ENCODE data around the gene HDDC3.
"Not testable (repeated sequence)": the region's sequence is repeated elsewhere in the genome, so short reads cannot be mapped to it uniquely, and the experiment has no call there.

DNA sequence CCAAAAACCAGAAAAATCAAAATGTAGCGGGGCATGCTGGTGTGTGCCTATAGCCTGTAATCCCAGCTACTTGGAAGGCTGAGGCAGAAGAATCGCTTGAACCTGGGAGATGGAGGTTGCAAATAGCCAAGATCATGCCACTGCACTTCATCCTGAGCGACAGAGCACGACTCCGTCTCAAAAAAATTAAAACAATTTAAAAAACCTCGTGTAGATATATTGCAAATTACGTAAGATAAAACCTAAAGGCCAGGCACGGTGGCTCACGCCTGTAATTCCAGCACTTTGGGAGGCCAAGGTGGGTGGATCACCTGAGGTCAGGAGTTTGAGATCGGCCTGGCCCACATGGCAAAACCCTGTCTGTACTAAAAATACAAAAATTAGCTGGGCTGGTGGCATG is 5.6 kb downstream of the HDDC3 start:
- not testable (repeated sequence) for TF ChIP-seq POLR2AphosphoS5 (IDR thresholded peaks at IDR 0.05; ENCODE audit: borderline replicate concordance, low read depth, low read length); EZH2 (IDR thresholded peaks at IDR 0.05); FOXP2 (optimal IDR thresholded peaks at IDR 0.05; ENCODE audit: control extremely low read depth, extremely low read length, insufficient read depth)
